GM20431 (cell line): ENCODE measurements around the gene POLR2J3.
"Not testable (repeated sequence)": the region's sequence is repeated elsewhere in the genome, so short reads cannot be mapped to it uniquely, and the experiment has no call there.

ENCODE experiments used
- in situ Hi-C: fragments of 300-500 bp; cut with MseI, MboI; formaldehyde crosslinking; loops from one replicate; pipeline ENCODE4 v1.15.0; 2020; ENCODE audit warnings: low sequenced_read_pairs; ENCODE audit not compliant: unreplicated experiment

The POLR2J3 gene

GRCh38 chr7:102572261-102573239, at the start of gene POLR2J3:
POLR2J3 (minus strand) TSS chr7:102572583; CDS start chr7:102572521, 62 bp downstream.
- in situ Hi-C loops: not testable (repeated sequence)

GRCh38 chr7:102618122-102618521, 45.7 kb upstream of the POLR2J3 start:
- in situ Hi-C loops: not testable (repeated sequence)

- in situ Hi-C loops: not testable (repeated sequence)
These were observed 44.2 kb upstream of the POLR2J3 start, which contains the start of gene RASA4 for GRCh38 chr7:102616507-102617125. RASA4 (minus strand) TSS chr7:102616756; CDS start chr7:102616689, 67 bp downstream.

- in situ Hi-C loops: not testable (repeated sequence)
These were observed 43.5 kb upstream of the POLR2J3 start for GRCh38 chr7:102615930-102616329.

- in situ Hi-C loops: not testable (repeated sequence)
These were observed 42.5 kb upstream of the POLR2J3 start for GRCh38 chr7:102614873-102615272.

- in situ Hi-C loops: not testable (repeated sequence)
These were observed 41.9 kb upstream of the POLR2J3 start for GRCh38 chr7:102614346-102614697.

GRCh38 chr7:102613575-102614345, 41.4 kb upstream of the POLR2J3 start:
- in situ Hi-C loops: not testable (repeated sequence)

- in situ Hi-C loops: not testable (repeated sequence)
These were observed 39.4 kb upstream of the POLR2J3 start for GRCh38 chr7:102611675-102612325.

GRCh38 chr7:102611013-102611674, 38.8 kb upstream of the POLR2J3 start:
- in situ Hi-C loops: not testable (repeated sequence)

- in situ Hi-C loops: not testable (repeated sequence)
These were observed 38.1 kb upstream of the POLR2J3 start for GRCh38 chr7:102610441-102610840.

- in situ Hi-C loops: not testable (repeated sequence)
These were observed 37.4 kb upstream of the POLR2J3 start for GRCh38 chr7:102609734-102610133.

- in situ Hi-C loops: not testable (repeated sequence)
These were observed 34.5 kb upstream of the POLR2J3 start for GRCh38 chr7:102606848-102607247.

GRCh38 chr7:102604431-102605145, 32.2 kb upstream of the POLR2J3 start:
- in situ Hi-C loops: not testable (repeated sequence)

- in situ Hi-C loops: not testable (repeated sequence)
These were observed 29.9 kb upstream of the POLR2J3 start for GRCh38 chr7:102602317-102602716.

- in situ Hi-C loops: not testable (repeated sequence)
These were observed 27.3 kb upstream of the POLR2J3 start for GRCh38 chr7:102599699-102600098.

- in situ Hi-C loops: not testable (repeated sequence)
These were observed 23.7 kb upstream of the POLR2J3 start for GRCh38 chr7:102596036-102596435.

GRCh38 chr7:102593637-102594334, 21.4 kb upstream of the POLR2J3 start:
- in situ Hi-C loops: not testable (repeated sequence)

GRCh38 chr7:102592477-102593019, 20.2 kb upstream of the POLR2J3 start:
- in situ Hi-C loops: not testable (repeated sequence)
